ELR (cell line): ENCODE data around the gene SETBP1.

Source experiments
- DNase-seq: peaks from one replicate; pipeline ENCODE4 v3.0.0-alpha.2; 2015; ENCODE audit warnings: low read depth

SETBP1 gene

DNA sequence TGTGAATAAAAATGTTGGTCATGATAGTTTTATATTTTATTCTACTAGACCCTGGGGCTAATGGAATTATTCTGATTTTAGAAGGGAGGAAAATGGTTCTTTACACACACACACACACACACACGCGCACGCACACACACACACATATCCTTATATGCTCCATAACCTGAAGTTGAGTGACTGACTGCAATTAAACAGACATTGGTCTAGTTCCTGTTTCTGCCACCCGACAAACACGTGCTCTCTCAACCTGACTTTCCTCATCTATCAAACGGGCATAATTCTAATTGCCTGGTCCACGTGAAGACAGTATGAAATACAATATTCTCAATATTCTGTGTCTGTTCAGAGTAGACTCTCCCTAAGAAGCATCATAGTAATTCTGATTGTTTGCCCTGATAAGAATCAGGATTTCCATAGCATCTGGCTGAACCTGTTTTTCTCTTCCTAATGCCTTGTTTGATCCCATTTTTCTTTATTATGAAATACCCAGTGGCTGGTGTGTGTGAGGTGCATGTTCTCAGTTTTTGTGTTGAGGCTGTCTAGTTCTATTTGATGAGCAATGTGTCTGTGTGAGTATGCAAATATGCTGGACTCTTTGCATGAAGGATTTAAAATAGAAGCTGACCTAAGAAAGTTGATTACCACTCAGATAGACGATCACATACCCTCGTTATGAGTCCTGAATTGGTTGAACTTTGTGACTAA, 51.0 kb downstream of the SETBP1 start:
- no peak for DNase-seq

DNA sequence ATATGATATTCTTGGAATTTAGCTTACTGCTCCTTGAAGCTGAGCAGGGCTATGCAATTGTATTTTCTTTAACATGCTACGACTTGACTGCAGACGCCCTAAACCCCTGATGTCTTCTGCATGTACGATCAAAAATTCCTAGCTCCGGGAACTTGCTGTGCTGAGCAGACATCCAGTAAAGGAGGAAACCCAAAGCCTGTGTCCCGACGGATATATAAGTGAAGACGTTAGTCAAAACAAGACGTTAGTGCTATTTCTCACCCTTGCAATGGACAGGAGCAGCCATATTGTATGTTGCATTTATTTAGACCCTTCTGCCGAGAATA, 51.5 kb downstream of the SETBP1 start:
- DNase-seq: no peak

DNA sequence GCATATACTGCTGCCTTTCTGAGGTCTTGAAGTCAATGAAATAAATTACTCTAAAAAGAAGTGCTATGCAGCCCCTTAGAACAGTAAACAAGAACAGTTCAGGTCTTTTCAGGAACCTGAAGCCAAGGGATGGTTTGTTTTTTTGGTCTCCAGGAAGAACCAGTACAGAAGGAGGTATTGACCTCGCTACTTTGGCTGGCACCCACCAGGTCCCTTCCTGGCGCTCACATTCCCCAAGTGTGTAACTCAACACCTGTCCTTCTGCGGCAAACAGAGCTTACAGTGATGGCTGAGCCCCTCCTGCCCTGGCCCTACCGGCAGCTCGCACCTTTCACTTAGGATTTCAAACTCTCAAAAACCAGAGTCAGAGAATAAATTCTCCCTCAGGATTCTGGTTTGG, 51.9 kb downstream of the SETBP1 start:
- no peak for DNase-seq

DNA sequence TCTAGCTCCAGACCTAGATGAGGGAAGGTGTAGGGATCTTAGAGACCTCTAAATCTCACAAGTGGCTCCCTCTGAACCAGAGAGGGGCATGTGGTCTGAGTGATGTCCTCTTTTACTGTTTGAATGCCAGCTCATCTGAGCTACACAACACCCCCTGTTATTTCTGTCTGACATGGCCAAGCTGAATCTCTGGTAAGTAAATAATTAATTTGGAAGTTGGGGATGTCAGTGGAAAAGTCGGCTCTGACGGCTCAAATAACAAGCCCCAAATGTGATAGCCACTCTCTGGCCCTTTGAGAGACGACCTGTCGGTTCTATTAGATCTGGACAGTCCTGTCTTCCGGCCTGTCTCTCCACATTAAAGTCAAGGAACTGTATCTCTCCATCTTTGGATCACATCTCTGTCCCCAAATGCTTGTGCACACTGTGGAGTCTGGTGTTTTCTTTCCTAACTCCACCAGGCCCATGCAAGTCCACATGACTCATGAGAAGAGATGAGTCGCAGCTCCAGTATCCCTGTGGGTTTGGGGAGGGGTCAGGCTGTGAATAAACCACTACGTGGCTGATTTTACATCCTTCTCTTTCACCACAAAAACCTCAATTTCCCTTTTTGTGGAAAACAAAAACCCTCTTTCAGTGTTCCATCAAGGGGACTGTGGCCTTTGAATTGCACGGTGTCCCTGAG, 52.5 kb downstream of the SETBP1 start:
- peak; percentile 87 for DNase-seq

DNA sequence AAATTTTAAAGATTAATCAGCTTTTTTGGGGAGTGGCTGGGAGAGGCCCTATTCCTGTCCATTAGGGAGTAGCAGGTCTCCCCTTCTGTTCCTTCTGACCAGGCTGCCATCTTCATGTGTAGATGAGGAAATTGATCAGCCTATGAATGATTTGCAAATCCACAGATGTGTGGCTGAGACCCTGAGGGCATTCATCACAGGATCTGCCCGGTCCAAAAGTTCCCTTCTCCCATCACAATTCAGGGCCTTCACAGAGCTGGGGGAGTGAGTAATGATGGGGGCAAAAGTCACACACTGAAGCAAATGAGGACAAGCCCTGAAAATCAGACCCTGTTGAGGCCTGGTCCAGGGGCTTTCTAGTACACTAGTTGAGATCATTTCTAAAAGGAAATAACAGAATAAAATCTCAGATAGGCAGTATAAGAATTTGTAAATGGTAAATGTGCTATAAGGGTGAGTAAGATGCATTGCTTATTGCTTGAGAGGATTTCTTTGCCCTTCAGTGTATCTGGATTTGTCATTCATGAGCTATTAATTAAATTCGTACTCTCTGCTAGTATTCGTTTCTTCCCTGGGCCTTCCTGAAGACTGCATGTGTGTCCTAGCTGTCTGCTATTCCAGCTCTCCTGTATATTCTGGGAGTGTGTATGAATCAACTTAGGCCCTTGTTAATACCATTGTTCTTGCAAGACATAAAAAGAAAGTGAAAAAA, 53.2 kb downstream of the SETBP1 start:
- DNase-seq: peak; percentile 60

DNA sequence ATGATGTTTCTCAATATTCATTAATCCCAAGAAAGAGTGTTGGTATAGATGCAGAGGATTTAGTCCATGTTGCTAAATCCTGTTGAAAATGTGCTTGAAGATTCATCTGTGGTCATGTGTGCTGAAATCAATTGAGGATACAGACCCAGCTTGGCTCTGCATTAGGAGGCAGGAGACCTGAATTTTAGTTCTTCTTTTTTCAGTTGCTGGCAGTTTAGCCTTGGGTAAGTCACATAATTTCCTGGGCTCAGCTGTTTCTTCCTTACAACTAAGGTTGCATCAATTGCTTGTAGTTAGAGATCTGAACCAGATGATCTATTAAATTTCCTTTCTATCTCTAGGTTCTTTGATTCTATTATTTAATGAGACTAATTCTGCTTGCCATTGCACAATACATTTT, 54.4 kb downstream of the SETBP1 start:
- no peak for DNase-seq

DNA sequence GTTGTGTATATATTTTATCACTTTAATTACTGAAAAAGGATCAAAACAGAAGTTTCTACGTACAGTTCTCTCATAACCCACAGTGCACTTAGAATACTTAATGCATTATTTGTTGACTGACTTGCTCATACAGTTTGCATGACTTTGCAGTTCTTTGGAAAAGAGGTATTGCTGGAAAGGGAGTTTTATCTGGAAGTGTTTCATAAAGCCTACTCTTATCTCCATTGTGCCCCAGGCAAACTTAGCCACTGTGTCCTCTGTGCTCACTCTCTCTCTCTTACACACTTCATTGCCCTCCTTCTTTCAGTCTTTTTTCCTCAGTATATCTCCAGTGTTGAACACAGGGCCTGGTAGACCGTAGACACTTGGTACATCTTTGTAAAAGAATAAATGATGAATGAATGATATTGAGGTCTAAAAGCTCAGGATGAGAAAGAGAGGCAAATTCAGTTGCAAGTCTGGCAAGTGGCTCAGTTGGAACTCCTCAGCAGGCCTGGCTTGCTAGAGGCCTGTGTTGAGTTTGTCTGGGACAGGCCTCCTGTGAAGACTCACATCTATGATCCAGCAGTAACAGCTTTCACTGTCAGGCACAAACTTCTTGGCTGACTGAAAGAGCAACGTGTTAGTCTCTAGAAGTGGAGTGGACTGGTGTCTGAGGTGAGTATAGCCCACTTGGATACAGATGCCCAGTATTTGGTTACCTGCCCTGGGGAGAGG, 56.1 kb downstream of the SETBP1 start:
- no peak for DNase-seq

DNA sequence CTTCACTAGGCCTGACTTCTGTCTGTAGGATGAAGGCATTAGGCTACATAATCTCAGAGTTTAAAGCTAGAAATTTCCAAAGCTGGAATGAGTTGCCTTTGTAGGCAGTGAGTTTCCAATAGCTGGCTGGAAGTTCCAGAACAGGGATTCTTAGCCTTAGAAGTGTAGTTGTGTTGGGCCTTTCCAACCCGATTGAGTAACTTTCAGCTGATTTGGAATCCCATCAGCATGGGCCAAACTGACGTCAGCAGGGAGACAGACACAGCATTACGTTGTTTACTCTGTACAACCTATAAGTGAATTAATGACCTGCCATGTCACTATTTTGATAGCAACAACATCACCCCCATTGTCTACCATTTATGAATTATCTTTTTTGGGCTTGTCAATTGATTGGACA, 56.9 kb downstream of the SETBP1 start:
- DNase-seq: no peak

DNA sequence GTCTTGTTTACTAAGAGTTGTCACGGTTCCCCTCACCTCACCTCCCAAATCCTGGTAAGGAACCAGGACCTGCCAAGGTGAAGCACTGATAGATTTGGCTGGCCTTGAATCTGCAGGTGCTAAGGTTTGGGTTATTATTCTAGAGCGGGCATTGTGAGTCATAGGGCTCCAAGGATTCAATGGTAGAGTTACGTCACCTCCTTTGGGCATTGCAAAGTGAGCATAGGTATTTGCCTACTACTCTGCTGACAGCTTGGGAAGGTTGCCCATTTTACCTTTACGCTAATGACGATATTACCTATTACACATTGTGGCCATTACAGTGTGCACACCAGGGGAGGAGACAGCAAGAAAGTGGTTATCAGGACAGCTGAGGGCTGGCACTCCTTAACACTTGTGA, 59.3 kb downstream of the SETBP1 start:
- DNase-seq: no peak

DNA sequence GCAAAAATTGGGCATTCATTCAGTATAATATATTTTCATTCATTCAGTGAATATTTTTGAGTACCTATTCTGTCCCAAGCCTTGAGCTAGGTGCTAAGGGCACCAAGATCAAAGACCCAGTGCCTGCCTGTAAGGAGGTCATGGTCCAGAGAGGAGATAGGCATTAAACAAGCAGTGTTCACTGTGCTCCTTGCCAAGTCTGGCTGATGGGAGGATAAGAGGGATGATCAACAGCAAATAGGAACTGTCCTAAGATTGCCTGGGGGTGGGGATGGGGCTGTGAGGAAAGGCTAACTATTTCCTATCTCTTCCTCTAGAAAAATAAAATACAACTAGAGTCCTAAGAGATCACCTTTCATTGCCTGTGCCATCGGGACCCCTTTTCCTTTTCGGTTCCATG, 60.4 kb downstream of the SETBP1 start:
- DNase-seq: no peak

DNA sequence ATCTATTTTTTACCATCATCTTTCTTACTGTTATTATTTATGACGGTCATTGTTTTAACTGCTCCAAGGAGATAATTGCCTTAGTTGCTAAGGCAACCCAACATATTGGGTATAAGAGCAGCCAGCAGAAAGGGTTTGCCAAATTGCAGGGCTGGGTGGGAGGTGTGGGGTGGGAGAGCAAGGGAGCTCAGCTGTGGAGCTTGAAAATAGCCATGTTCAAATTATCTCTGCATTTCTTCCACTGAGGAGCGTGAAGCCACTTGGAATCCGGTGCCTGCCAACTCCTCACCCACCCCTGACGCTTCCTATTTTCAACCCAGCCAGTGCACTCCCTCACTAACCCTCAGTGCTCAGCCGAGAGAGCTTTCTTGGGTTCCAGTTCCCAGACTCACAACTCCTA, 60.8 kb downstream of the SETBP1 start:
- no peak for DNase-seq

DNA sequence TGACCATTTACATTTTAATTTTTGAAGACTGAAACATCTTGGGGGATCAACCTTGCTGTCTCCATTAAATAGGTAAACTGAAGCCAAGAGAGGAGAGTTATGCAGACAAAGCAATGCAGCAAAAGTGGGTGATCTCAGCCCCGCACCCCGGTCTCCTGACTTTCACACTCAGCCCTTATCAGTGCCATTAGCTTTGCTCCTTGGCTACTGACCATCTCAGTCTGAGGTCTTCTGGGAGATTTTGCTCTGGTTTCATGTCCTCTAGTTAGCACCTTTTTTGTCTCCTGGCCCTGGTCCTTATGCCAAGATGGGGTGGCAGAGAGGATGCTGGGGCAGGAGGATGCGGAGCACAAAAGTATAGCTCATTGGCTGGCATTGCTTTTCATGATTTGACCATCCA, 61.4 kb downstream of the SETBP1 start:
- no peak for DNase-seq

DNA sequence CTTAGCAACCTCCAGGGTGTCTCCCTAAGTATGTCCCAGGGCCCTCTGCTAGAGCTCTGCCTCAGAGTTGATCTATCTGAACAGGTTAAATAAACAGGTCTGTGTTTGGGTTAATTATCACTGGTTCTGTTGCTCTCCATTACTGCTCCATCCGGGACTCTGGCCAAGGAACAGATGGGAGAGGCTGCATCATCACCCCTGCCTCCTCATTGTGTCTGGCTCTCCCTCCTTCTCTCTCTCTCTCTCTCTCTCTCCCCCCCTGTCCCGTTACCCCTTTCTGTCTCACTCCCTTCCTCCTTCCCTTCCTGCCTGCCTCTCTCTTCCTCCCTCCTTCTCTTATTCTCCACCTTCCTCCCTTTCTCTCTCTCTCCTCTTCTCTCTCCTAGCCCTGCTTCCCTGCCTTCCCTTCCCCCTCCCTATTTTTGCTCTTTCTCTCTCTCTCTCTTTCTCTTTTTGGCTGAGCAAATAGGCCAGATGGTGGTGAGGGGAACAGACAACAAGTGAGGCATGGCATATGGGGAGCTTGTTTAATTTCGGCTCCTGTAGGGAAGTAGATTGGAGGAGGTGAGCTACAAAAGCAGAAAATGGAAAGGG, 62.1 kb downstream of the SETBP1 start:
- no peak for DNase-seq

DNA sequence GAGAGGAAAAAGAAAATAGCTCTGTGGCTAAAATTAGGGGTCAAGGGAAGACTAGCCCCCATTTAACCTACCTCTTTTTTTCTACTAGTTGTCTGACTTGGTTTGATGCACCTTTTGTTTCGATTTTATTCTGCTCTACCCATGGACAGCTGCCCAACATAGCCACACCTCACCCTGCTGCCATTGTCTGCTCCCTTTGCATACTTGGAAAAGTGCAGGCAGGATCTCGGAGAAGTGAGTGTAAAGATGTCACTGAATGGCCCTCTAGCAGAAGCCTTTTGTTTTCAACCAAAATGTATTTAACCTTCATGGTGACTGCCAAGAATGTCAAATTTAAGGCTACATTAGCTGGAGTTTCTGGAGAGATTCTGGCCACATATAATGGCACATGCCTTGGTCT, 62.9 kb downstream of the SETBP1 start:
- DNase-seq: no peak

DNA sequence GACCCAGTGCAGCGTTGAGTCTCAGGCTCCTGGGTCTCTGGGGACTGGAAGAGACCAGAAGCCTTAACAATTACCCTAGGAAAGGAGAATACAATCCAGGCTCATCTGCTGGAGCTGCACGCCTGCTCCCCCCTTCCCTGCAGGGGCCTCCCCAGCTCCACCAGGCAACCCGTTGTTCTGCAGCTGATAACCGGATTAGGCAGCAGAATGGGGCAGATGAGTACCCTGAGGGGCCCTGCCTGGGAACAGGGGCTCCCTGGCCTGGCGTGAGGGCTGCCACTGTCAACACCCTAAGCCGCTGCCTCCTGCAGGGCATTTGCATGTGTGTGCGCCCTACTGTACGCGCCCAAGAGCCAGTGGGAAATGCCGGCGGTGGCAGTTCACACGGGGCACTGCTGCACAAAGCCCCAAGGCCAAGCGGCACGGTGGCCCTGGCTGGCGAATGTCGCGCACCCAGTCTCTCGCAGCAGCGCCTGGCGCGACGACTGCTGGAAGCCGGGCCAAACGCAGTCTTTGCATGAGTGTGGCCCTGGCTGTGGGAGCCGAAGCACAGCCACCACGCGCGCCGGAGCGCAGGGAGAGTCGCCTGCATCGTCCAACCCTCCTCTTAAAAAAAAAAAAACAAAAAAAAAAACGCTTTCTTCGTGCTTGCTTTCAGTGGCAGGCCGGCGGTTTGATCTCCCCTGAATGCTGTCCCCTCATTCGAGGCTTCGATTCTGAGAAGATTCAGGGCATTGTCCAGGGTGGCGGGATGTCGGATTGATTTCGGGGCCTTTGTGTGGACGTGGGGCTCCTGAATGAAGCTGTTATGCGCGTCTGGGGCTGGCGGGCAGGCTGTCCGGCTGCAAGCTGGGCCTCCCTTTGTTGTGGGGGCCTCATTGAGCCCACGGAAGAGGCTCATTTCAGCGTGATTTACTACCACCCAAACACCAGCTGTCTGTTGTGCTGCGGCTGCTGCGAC, 63.8 kb downstream of the SETBP1 start:
- DNase-seq: no peak

DNA sequence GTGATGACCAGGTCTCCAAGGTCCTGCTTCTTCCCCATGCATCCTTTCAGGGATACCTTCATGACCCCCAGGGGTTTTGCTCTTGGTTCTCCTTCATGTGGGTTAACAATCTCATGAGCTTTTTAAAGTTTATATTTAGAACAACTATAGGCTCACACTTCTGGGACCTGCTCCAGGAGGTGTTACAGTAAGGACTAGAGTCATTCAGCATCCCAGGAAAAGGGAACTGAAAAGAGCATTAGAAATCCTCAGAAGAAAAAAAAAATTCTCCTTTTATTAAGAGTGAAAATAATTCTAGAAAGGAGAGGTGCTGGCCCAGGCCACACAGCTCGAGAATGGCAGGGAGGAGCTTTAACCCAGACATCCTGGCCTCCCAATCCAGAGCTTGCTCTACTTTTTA, 66.5 kb downstream of the SETBP1 start:
- no peak for DNase-seq

DNA sequence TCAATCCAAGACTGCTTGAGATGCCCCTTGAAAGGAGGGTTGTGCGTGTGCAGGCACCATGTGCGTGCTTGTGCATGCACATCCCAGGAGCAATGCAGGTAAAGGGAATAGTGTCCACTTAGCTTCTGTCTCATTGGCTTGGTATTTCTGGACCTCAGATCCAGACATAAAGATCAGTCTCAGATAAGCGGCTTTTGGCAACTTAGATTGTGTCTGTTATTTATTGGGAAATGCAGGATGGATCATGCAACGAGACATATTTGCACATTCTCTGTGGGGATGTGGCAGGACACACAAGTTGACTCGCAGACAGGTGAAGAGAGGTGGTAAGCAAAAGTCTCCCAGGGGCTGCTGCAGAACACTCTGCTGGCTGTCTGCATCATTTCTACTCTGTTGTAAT, 67.9 kb downstream of the SETBP1 start:
- DNase-seq: no peak

DNA sequence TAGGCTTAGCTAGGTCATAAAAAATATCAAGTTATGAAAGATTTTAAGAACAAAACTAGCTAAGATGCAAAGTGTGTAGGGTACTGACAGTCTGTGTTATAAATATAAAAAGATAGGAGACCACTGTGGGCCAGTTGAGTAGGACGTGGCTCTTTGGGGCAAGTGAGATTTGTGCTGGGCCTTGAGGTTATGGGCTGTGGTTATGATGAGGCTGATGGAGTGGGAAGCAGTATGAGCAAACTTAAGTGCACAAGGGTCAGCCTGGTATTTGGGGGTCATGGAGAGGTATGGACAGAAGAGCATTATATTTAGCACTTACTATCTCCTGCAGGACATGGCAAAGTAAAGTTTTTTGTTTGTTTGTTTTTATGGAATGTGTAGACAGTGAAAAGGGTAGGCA, 70.1 kb downstream of the SETBP1 start:
- DNase-seq: no peak

DNA sequence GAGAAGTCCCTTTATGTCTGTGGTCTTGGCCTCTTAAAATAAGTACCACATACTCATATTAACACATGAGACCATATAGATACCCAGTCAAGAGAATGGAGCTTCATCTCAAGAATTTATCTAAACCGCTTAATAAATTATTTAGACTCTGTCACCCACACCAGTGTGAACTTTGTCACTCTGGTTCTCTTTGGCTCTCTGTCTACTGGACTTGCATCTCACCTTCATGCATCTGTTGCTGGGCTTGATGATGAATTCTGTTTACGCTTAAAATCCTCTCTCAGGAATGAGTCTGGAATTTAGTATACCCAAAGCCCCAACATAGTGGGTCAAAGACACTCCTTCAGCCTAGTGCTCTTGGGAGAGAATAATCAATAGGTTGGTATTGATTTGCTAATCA, 73.9 kb downstream of the SETBP1 start:
- no peak for DNase-seq

DNA sequence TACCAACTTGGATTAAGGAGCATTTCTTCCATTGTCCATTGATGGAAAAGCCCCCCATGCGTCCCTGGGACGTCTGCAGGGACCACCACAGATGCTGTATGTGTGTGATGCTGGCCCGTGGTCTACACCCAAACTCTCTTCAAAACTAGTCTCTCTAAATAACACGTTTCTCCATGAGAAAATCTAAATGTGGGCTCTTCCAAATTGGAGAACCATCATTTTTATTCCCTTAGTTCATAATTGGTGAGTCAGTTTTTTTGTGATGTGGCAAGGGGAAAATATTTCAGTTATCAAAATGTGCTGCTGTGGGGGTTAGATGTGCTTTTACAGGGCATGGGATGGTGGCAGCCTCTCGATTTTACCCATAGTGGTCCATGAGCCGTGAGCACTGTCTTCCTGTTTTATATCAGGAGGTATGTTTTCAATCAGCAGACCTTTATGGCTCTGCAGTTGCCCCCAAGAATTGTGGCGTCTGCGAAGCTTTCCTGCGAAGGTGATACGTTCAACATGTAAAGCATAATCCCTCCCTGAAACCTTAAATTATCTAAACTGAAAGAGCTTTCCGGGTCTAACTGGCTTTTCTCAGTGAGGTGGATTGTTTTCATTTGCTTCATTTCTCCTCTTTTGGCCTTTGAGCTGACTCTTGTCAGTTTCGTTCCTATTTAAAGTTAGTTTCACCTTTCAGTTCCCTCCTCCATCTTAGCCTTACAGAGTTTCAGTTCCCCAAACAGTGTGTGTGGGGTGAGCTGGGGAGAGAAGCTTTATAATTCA, 78.4 kb downstream of the SETBP1 start:
- DNase-seq: no peak

DNA sequence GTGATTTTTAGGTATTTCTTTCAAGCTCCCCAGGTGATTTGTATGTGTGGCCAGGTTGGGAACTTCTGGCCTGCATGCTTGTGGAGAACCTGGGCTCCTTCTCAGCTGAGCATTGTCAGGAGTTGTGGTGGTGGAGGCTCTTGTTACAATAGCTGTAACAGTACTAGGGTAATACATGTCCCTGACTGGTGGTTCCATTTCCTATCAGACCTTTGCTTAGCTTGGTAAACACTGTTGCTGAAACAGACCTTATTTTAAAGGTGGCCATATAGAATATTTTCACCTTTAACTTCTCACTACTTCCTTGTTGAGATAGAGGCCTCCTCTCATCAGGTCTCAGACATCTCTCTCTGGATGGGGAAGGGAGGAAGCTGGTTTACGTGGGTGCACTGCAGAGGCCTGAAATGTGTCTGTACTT, 79.2 kb downstream of the SETBP1 start:
- no peak for DNase-seq
